ENCODE measurements around the gene SEPTIN8.

DNA sequence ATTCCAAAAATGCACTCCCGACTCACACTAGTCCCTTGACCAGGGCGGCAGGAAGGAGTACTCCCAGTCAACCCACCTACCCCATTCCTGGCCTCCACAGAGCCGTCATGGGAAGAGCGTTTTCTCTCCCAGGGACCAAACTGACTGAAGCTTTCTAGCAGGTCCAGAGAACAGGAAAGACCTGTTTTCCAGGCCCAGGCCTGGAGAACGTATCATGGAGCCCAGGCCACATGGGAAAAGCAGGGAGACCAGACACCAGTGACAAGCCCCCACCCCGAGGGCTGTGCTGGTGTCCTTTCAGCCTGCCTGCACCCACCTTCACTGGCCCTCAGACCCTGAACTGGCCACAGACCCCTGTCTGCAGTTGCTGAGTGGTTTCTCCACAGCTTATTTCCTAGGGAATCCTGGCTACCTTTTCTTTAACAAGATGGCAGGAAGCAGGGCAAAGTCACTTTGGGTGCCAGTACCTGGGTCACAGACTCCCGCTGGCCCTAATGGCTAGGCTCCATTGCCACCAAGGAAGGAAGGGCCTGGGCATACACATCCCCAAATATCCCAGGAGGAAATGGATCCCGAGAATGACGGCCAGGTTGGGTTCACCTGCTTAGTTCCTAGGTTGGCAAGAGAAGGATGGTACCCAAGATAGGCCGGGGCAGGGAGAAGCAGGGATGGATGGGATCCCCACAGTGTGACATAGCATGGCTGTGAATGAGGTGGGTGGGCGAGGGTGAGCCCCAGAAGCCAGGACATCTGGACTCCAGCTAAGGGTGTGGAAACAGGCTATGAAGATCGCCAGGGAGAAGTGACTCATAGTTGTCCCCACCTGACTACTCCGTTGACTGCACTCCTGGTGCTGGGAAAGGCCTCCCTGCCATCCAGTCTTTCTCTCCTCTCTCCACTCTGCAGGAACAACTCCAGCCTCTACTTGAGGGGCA is 17.7 kb downstream of the SEPTIN8 start:
- TF ChIP-seq, protein P1, sequence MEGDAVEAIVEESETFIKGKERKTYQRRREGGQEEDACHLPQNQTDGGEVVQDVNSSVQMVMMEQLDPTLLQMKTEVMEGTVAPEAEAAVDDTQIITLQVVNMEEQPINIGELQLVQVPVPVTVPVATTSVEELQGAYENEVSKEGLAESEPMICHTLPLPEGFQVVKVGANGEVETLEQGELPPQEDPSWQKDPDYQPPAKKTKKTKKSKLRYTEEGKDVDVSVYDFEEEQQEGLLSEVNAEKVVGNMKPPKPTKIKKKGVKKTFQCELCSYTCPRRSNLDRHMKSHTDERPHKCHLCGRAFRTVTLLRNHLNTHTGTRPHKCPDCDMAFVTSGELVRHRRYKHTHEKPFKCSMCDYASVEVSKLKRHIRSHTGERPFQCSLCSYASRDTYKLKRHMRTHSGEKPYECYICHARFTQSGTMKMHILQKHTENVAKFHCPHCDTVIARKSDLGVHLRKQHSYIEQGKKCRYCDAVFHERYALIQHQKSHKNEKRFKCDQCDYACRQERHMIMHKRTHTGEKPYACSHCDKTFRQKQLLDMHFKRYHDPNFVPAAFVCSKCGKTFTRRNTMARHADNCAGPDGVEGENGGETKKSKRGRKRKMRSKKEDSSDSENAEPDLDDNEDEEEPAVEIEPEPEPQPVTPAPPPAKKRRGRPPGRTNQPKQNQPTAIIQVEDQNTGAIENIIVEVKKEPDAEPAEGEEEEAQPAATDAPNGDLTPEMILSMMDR (conservative IDR thresholded peaks at IDR 0.05; ENCODE audit: low read length): no peak
- no peak for TF ChIP-seq EZH2phosphoT487 (IDR thresholded peaks at IDR 0.05; ENCODE audit: borderline replicate concordance, low read depth, low read length)
